ENCODE results near the gene KRT15.

KRT15 gene

GRCh38 chr17:41561554-41561953 lies 42.9 kb upstream of the KRT15 start:
- TF ChIP-seq TAF1 (IDR thresholded peaks at IDR 0.05; ENCODE audit: borderline replicate concordance, insufficient read depth, low read length) (no peak), SIN3A (IDR thresholded peaks at IDR 0.05; ENCODE audit: borderline replicate concordance, insufficient read depth, low read length) (no peak), POLR2AphosphoS5 (IDR thresholded peaks at IDR 0.05; ENCODE audit: low read depth, low read length) (no peak)

DNA sequence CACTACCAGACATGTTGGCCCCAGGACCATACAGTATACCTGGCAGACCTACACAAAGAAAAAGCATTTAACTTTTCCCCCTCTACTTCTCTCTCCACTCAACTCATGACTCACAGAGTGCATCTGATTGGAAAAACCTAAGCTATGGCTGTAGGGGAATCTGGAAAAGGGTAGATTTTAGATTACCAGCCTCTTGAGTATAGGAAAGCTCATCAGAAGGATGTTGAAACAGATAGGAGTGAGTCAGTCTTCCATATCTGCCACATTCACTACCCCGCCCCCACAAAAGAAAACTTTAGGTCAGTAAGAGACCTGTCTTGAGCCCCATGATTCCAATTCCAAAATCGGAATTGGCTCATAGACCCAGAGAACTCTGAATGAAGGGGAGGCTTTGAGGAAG lies 40.9 kb upstream of the KRT15 start:
- TF ChIP-seq TAF1 (IDR thresholded peaks at IDR 0.05; ENCODE audit: borderline replicate concordance, insufficient read depth, low read length) (no peak), SIN3A (IDR thresholded peaks at IDR 0.05; ENCODE audit: borderline replicate concordance, insufficient read depth, low read length) (no peak), FOXP2 (optimal IDR thresholded peaks at IDR 0.05; ENCODE audit: borderline replicate concordance, extremely low read depth, extremely low read length, insufficient read depth) (no peak), POLR2AphosphoS5 (IDR thresholded peaks at IDR 0.05; ENCODE audit: low read depth, low read length) (no peak)
- TF ChIP-seq, protein P1, sequence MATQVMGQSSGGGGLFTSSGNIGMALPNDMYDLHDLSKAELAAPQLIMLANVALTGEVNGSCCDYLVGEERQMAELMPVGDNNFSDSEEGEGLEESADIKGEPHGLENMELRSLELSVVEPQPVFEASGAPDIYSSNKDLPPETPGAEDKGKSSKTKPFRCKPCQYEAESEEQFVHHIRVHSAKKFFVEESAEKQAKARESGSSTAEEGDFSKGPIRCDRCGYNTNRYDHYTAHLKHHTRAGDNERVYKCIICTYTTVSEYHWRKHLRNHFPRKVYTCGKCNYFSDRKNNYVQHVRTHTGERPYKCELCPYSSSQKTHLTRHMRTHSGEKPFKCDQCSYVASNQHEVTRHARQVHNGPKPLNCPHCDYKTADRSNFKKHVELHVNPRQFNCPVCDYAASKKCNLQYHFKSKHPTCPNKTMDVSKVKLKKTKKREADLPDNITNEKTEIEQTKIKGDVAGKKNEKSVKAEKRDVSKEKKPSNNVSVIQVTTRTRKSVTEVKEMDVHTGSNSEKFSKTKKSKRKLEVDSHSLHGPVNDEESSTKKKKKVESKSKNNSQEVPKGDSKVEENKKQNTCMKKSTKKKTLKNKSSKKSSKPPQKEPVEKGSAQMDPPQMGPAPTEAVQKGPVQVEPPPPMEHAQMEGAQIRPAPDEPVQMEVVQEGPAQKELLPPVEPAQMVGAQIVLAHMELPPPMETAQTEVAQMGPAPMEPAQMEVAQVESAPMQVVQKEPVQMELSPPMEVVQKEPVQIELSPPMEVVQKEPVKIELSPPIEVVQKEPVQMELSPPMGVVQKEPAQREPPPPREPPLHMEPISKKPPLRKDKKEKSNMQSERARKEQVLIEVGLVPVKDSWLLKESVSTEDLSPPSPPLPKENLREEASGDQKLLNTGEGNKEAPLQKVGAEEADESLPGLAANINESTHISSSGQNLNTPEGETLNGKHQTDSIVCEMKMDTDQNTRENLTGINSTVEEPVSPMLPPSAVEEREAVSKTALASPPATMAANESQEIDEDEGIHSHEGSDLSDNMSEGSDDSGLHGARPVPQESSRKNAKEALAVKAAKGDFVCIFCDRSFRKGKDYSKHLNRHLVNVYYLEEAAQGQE (IDR thresholded peaks at IDR 0.05; ENCODE audit: insufficient read depth in 1 of 2, low read depth in 2 of 2, low read length in 2 of 2), result no peak

DNA sequence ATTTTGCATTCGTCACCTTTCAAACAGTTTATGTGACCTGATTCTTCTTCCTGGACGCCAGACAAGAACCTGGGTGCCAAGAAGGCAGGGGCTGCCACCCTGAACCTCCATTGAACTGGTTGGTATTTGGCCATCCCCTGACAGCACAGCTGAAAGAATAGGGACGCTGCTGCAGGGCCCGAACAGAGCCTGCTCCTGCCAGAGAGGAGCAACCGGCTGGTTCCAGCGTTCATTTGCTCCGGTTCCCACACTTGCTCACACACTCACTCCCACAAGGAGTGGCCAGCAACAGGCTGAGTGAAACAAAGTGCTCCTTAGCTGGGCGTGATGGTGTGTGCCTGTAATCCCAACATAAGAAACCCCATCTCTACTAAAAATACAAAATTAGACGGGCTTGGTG lies 38.2 kb upstream of the KRT15 start:
- TF ChIP-seq, protein P1 (IDR thresholded peaks at IDR 0.05; ENCODE audit: insufficient read depth in 1 of 2, low read depth in 2 of 2, low read length in 2 of 2), result no peak
- TF ChIP-seq SIN3A (IDR thresholded peaks at IDR 0.05; ENCODE audit: borderline replicate concordance, insufficient read depth, low read length) (no peak), FOXP2 (optimal IDR thresholded peaks at IDR 0.05; ENCODE audit: borderline replicate concordance, extremely low read depth, extremely low read length, insufficient read depth) (no peak), POLR2AphosphoS5 (IDR thresholded peaks at IDR 0.05; ENCODE audit: low read depth, low read length) (no peak), TAF1 (IDR thresholded peaks at IDR 0.05; ENCODE audit: borderline replicate concordance, insufficient read depth, low read length) (no peak)

DNA sequence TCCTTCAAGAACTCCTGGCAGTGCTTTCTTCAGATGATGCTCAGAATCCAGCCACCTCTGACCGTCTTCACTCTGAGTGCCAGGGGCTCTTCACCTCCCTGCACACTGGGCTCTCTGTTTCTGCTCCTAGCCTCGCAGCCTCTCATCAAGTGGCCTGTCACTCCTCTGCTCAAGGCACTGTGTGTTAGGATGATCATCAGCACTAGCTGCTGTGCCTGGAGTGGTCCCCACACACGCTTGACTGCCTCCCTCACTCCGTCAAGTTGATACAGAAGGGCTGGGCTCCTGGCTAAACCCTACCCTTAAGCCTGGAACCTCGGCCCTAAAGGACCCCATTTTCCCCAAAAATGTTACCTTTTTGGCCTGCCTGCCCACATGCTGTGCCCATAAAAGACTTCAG lies 37.6 kb upstream of the KRT15 start:
- TF ChIP-seq FOXP2 (optimal IDR thresholded peaks at IDR 0.05; ENCODE audit: borderline replicate concordance, extremely low read depth, extremely low read length, insufficient read depth) (no peak), TAF1 (IDR thresholded peaks at IDR 0.05; ENCODE audit: borderline replicate concordance, insufficient read depth, low read length) (no peak), SIN3A (IDR thresholded peaks at IDR 0.05; ENCODE audit: borderline replicate concordance, insufficient read depth, low read length) (no peak)
- TF ChIP-seq, protein P1 (IDR thresholded peaks at IDR 0.05; ENCODE audit: insufficient read depth in 1 of 2, low read depth in 2 of 2, low read length in 2 of 2), result no peak

DNA sequence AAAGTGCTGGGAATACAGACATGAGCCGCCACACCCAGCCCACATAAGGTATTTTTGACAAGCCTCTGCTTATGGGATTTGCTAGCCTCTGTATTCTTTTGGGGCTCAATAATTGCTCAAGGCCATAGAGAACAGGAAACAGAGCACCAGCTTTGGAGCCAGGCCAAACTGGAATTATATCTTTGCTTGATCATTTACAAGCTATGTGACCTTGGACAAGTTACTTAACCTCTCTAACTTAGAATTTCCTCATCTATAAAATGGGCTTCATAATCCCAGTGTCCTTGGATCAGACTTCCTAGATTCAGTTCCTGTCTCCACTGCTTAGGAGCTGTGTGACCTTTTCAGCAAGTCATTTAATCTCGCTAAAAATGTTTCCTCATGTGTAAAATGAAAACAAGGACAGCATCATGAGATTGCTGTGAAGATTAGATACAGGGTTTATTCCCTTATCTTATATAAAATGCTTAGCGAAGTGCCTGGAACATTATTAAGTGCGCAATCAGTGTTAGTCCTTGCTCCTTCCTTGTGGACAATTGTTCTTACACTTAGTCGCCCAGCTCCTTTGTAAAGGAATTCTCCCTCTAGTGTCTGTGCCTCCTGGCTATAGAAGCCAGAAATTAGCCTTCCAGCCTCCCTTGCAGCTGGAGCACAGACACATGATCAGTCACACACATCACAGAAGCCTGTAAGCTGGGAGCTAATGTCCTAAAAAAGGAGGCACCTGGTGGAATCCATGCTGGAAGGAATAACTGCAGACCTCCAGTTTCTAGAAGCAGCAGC lies 36.6 kb upstream of the KRT15 start:
- TF ChIP-seq POLR2AphosphoS5 (IDR thresholded peaks at IDR 0.05; ENCODE audit: low read depth, low read length) (no peak), FOXP2 (optimal IDR thresholded peaks at IDR 0.05; ENCODE audit: borderline replicate concordance, extremely low read depth, extremely low read length, insufficient read depth) (no peak), TAF1 (IDR thresholded peaks at IDR 0.05; ENCODE audit: borderline replicate concordance, insufficient read depth, low read length) (no peak), SIN3A (IDR thresholded peaks at IDR 0.05; ENCODE audit: borderline replicate concordance, insufficient read depth, low read length) (no peak)
- TF ChIP-seq, protein P1 (IDR thresholded peaks at IDR 0.05; ENCODE audit: insufficient read depth in 1 of 2, low read depth in 2 of 2, low read length in 2 of 2), result no peak

All from PFSK-1 (cell line).